Astrocyte (in vitro differentiated cells and primary cell): ENCODE data around the gene HTR1D. TPM values are rescaled to one million over a fixed set of nuclear protein-coding genes. Genes with fewer than 3 reads are reported as not detected.

ENCODE experiments used
- DNase-seq: peaks from one replicate; pipeline ENCODE4 v3.0.0-alpha.2; 2010; ENCODE audit warnings: low read depth
- FAIRE-seq: peaks from 2 replicates; lab custom pipeline; 2011; peaks lifted over from hg19 to GRCh38; lab: Jason Lieb, UNC
- H2AFZ ChIP-seq: 2 replicates; pipeline ENCODE4 v1.6.0; 2012; ENCODE audit warnings: low read depth, low read length, inconsistent platforms
- H3K27ac ChIP-seq: 2 replicates; pipeline ENCODE4 v1.5.1; 2011; ENCODE audit warnings: low read depth, low read length, inconsistent platforms
- H3K27me3 ChIP-seq: 2 replicates; pipeline ENCODE4 v1.6.0; 2011; ENCODE audit warnings: low read length, inconsistent platforms; ENCODE audit not compliant: insufficient read depth
- H3K36me3 ChIP-seq: 2 replicates; pipeline ENCODE4 v1.5.1; 2011; ENCODE audit warnings: low read length, inconsistent platforms; ENCODE audit not compliant: insufficient read depth
- H3K4me1 ChIP-seq: 2 replicates; pipeline ENCODE4 v1.5.1; 2011; ENCODE audit warnings: low read length, inconsistent platforms; ENCODE audit not compliant: insufficient read depth
- H3K4me2 ChIP-seq: 2 replicates; pipeline ENCODE4 v1.6.0; 2012; ENCODE audit warnings: low read length, inconsistent platforms
- H3K4me3 ChIP-seq: 2 replicates; pipeline ENCODE4 v1.5.1; 2011; ENCODE audit warnings: low read depth, mild to moderate bottlenecking, low read length, inconsistent platforms; ENCODE audit not compliant: insufficient read depth
- H3K79me2 ChIP-seq: 2 replicates; pipeline ENCODE4 v1.6.0; 2012; ENCODE audit warnings: mild to moderate bottlenecking, low read length, inconsistent platforms; ENCODE audit not compliant: insufficient read depth
- H3K9ac ChIP-seq: 2 replicates; pipeline ENCODE4 v1.6.0; 2012; ENCODE audit warnings: mild to moderate bottlenecking, low read length, inconsistent platforms
- H3K9me3 ChIP-seq: 2 replicates; pipeline ENCODE4 v1.5.1; 2012; ENCODE audit warnings: low read depth, mild to moderate bottlenecking, low read length, inconsistent platforms; ENCODE audit not compliant: insufficient read depth
- H4K20me1 ChIP-seq: 2 replicates; pipeline ENCODE4 v1.6.0; 2012; ENCODE audit warnings: low read length, inconsistent platforms; ENCODE audit not compliant: insufficient read depth
- H3K27ac Mint-ChIP-seq: one replicate; pipeline ENCODE4 v1.8.0; 2021; ENCODE audit warnings: mild to moderate bottlenecking, mixed read lengths; ENCODE audit not compliant: unreplicated experiment
- H3K27me3 Mint-ChIP-seq: one replicate; pipeline ENCODE4 v1.8.0; 2021; ENCODE audit warnings: low read depth, mixed read lengths; ENCODE audit not compliant: unreplicated experiment
- H3K36me3 Mint-ChIP-seq: one replicate; pipeline ENCODE4 v1.8.0; 2021; ENCODE audit warnings: low read depth, mixed read lengths; ENCODE audit not compliant: unreplicated experiment
- H3K4me1 Mint-ChIP-seq: one replicate; pipeline ENCODE4 v1.8.0; 2021; ENCODE audit warnings: low read depth, mixed read lengths; ENCODE audit not compliant: unreplicated experiment
- H3K4me3 Mint-ChIP-seq: one replicate; pipeline ENCODE4 v1.8.0; 2021; ENCODE audit warnings: mild to moderate bottlenecking, moderate library complexity, mixed read lengths; ENCODE audit not compliant: unreplicated experiment
- H3K9me3 Mint-ChIP-seq: one replicate; pipeline ENCODE4 v1.8.0; 2021; ENCODE audit warnings: mild to moderate bottlenecking, mixed read lengths; ENCODE audit not compliant: unreplicated experiment
- EZH2 ChIP-seq: IDR thresholded peaks from 2 replicates; pipeline ENCODE4 v1.6.1; 2012; ENCODE audit warnings: mild to moderate bottlenecking, low read length, inconsistent platforms; ENCODE audit not compliant: insufficient read depth
- total RNA-seq: library from RNA; stranded (reverse); gene quantifications from 2 replicates; pipeline ENCODE4 v1.2.1, GENCODE V29; 2021
- TF ChIP-seq, protein P1 (sequence below): IDR thresholded peaks from 2 replicates; pipeline ENCODE4 v1.5.1; 2011; ENCODE audit warnings: low read depth, mild to moderate bottlenecking, inconsistent platforms, low read length, moderate library complexity; ENCODE audit not compliant: insufficient read depth

The HTR1D gene
- total RNA-seq, 1 donor from 2014 or later = 3.3 TPM

DNA sequence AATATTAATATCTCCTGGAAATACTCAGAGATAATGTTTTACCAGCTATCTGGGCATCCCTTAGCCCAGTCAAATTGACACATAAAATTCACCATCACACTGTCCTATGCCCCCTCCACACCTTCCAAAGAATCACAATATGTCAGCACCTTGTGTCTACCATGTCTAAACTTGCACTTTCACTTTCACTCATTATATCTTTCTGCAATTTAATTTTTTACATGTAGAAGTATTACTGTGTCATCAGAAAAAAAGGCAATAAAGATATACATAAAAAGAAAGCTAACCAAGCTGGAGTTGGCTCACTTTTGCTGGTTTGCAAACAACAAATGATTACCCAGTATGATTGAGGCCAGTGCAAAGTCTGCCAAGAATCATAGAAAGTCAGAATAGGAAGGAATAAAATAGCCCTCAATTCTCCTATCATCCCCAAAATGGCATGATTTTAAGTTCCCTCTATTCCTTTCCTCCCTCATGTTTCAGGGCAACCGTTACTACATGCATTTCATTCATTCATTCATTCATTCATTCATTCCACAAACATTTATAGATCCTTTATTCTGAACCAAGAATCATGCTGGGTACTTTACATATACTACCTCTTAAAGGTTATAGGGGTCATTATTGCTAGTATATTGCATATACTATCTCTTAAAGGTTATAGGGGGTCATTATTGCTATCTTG, 42.7 kb downstream of the HTR1D start:
- TF ChIP-seq, protein P1, sequence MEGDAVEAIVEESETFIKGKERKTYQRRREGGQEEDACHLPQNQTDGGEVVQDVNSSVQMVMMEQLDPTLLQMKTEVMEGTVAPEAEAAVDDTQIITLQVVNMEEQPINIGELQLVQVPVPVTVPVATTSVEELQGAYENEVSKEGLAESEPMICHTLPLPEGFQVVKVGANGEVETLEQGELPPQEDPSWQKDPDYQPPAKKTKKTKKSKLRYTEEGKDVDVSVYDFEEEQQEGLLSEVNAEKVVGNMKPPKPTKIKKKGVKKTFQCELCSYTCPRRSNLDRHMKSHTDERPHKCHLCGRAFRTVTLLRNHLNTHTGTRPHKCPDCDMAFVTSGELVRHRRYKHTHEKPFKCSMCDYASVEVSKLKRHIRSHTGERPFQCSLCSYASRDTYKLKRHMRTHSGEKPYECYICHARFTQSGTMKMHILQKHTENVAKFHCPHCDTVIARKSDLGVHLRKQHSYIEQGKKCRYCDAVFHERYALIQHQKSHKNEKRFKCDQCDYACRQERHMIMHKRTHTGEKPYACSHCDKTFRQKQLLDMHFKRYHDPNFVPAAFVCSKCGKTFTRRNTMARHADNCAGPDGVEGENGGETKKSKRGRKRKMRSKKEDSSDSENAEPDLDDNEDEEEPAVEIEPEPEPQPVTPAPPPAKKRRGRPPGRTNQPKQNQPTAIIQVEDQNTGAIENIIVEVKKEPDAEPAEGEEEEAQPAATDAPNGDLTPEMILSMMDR = no peak
- TF ChIP-seq EZH2 = no peak
- Histone ChIP-seq H3K79me2 (peaks cover 3% of the 10 kb centered on the region), H2AFZ (no peak overlapping the region), H3K4me2 (no peak overlapping the region), H3K27ac (no peak overlapping the region), H3K4me1 (peaks cover 20% of the 10 kb centered on the region), H3K36me3 (no peaks in the 10 kb centered on the region), H3K9me3 (no peaks in the 10 kb centered on the region), H4K20me1 (no peaks in the 10 kb centered on the region), H3K27me3 (no peaks in the 10 kb centered on the region), H3K4me3 (no peak overlapping the region), H3K9ac (no peak overlapping the region)
- DNase-seq (no peak), FAIRE-seq (no peak)
- Mint-ChIP-seq H3K4me3 (no peak overlapping the region), H3K27me3 (peaks cover 4% of the 10 kb centered on the region), H3K27ac (no peak overlapping the region), H3K36me3 (no peaks in the 10 kb centered on the region), H3K4me1 (peaks cover 9% of the 10 kb centered on the region), H3K9me3 (no peaks in the 10 kb centered on the region)

GRCh38 chr1:23171181-23171755, 46.0 kb downstream of the HTR1D start:
- H3K9me3 Mint-ChIP-seq = no peaks in the 10 kb centered on the region
- H3K4me1 ChIP-seq = peaks cover 17% of the 10 kb centered on the region
- H3K27ac Mint-ChIP-seq = no peak overlapping the region
- no peaks in the 10 kb centered on the region for H3K36me3 Mint-ChIP-seq
- peaks cover 7% of the 10 kb centered on the region for H3K4me1 Mint-ChIP-seq
- no peak overlapping the region for H3K9ac ChIP-seq
- no peaks in the 10 kb centered on the region for H3K36me3 ChIP-seq
- H2AFZ ChIP-seq = no peak overlapping the region
- TF ChIP-seq, protein P1 = no peak
- TF ChIP-seq EZH2 = no peak
- H3K4me3 ChIP-seq = no peak overlapping the region
- no peak overlapping the region for H3K4me3 Mint-ChIP-seq
- H3K4me2 ChIP-seq = no peak overlapping the region
- no peaks in the 10 kb centered on the region for H3K9me3 ChIP-seq
- FAIRE-seq (no peak), DNase-seq (no peak)
- H3K27me3 Mint-ChIP-seq = peaks cover 3% of the 10 kb centered on the region
- H3K79me2 ChIP-seq = peaks cover 18% of the 10 kb centered on the region
- peaks cover 16% of the 10 kb centered on the region for H4K20me1 ChIP-seq
- H3K27me3 ChIP-seq = no peaks in the 10 kb centered on the region
- H3K27ac ChIP-seq = no peak overlapping the region
